ENCODE measurements around the gene PIK3R6.

The PIK3R6 gene

DNA sequence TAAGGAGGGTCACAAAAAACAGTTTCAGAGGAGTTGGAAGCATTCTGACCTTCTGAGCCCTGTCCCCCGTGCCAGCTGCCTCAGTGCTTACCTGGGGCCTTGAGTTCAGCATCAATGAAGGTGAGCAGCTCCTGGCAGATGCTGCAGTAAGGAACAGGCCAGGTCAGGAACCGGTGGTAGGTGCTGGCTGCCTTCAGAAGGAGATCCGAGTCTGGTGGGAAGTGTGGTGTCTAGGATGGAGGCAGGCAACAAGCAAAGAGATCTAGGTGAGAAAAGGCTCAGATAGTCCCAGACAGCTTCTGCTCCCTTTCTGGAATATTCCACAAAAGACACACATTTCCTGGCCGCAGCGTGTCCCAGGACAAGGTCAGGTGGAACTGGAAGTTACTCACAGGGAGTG is 37.2 kb upstream of the PIK3R6 start:
- DNase-seq (ENCODE audit: insufficient read length, low spot score) (no peak), FAIRE-seq (no peak)
- TF ChIP-seq POLR2AphosphoS5 (IDR thresholded peaks at IDR 0.05; ENCODE audit: low read depth, low read length) = peak; percentile 29; the same call in 1 of the 2 replicates
- no peak for TF ChIP-seq POU2F2 (IDR thresholded peaks at IDR 0.05; ENCODE audit: low read depth, low read length)
- no peak; the same call in 1 of the 2 replicates for TF ChIP-seq POLR2A (IDR thresholded peaks at IDR 0.05; ENCODE audit: low read depth, low read length)

DNA sequence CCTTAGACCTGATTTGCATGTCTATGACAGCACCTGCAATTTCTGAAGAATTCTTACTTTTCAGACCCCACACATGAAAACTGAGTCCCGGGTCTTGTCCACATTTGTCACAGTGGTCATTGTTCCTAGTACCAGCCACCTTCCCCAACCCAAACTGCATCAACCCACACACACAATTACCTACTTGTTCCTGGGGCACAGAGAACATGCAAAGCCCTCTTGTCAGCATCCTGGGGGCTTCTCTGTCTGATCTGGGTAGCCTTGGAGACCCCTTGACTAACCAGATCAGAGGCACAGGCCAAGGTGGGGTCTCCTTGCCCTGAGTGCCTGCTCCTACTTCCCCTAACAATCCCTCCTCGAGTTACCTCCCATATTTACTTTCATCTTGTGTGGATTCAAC is 36.7 kb upstream of the PIK3R6 start:
- DNase-seq (ENCODE audit: insufficient read length, low spot score) (no peak), FAIRE-seq (peak; percentile 85)
- TF ChIP-seq POU2F2 (IDR thresholded peaks at IDR 0.05; ENCODE audit: low read depth, low read length) = no peak
- TF ChIP-seq TAF1 (IDR thresholded peaks at IDR 0.05; ENCODE audit: low read depth, low read length) = no peak
- TF ChIP-seq SPI1 (IDR thresholded peaks at IDR 0.05; ENCODE audit: low read depth, low read length) = no peak

DNA sequence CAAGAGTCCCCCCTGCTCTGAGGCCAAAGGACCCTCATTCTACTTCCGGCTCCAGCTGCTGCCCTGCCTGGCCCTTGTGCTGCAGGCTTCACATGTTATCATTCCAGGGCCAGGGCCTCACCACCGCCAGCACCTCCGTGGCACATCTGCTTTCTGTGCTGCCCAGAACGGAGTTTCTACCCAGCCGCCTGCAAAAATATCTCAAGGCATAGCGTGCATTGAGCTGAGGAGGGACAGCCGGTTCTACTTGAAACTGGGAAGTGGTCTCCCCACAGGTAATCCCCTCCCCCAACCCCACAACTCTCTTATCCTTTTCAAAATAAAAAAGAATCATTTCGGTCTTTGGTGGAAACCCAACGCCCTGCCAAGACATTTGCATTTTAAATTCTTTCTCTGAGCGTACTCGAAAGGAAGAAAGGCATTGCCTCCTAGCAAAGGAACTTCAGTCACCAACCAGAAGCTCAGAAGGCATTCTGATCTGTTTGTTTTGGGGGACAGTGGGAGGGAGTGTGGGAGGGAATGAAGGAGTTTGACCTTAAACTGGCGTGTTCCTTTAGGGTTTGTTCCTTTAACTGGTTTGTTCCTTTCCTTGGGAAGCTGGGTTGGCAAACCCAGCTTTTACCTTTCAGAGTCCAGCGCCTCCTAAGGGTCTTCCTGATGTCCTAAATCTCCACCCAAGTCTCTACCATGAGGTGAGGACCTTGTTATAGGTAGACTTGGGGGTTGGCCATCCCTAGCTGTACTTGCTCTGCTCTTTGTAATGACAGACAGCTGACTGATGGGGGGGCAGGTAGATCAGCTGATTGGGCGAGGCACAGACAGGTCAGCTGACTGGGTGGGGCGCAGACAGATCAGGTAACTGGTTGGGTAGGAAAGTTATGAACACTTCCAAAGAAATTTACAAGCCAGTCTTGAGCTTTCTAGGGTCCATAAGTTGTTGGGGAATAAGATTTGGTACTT is 33.4 kb upstream of the PIK3R6 start:
- TF ChIP-seq POU2F2 (IDR thresholded peaks at IDR 0.05; ENCODE audit: low read depth, low read length) = peak; percentile 92
- TF ChIP-seq TAF1 (IDR thresholded peaks at IDR 0.05; ENCODE audit: low read depth, low read length) = peak; percentile 22; the same call in 1 of the 2 replicates
- no peak for TF ChIP-seq PAX5 (IDR thresholded peaks at IDR 0.05; ENCODE audit: insufficient read depth, low read length, severe bottlenecking)
- no peak; the same call in 1 of the 2 replicates for TF ChIP-seq POLR2A (IDR thresholded peaks at IDR 0.05; ENCODE audit: low read depth, low read length)
- TF ChIP-seq POLR2AphosphoS5 (IDR thresholded peaks at IDR 0.05; ENCODE audit: low read depth, low read length) = peak; percentile 48; the same call in 1 of the 2 replicates
- TF ChIP-seq SPI1 (IDR thresholded peaks at IDR 0.05; ENCODE audit: low read depth, low read length) = peak; percentile 84
- DNase-seq (ENCODE audit: insufficient read length, low spot score) (no peak), FAIRE-seq (peak; percentile 95)

DNA sequence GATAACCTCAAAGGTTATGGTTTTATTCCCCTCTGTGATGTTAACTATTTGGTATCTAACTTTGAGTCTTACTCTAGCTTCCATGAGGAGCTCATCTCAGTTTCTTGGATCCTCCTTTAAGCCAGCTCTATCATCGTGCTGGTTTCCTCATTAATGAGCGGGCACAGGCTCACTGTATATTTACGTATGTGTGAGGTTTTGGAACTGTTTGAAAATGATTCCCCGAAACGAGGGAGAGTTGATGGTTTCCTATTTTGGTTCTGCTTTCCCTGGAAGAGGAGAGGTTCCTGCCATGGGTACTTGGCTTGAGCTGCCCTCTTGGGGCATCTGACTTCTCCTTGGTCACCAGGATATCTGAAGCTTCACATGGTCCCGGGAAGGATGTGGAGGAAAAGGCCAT is 32.7 kb upstream of the PIK3R6 start:
- FAIRE-seq (no peak), DNase-seq (ENCODE audit: insufficient read length, low spot score) (no peak)
- TF ChIP-seq PAX5 (IDR thresholded peaks at IDR 0.05; ENCODE audit: insufficient read depth, low read length, severe bottlenecking) (no peak), POLR2A (IDR thresholded peaks at IDR 0.05; ENCODE audit: low read depth, low read length) (no peak), POLR2AphosphoS5 (IDR thresholded peaks at IDR 0.05; ENCODE audit: low read depth, low read length) (no peak), POU2F2 (IDR thresholded peaks at IDR 0.05; ENCODE audit: low read depth, low read length) (no peak), TAF1 (IDR thresholded peaks at IDR 0.05; ENCODE audit: low read depth, low read length) (no peak)

DNA sequence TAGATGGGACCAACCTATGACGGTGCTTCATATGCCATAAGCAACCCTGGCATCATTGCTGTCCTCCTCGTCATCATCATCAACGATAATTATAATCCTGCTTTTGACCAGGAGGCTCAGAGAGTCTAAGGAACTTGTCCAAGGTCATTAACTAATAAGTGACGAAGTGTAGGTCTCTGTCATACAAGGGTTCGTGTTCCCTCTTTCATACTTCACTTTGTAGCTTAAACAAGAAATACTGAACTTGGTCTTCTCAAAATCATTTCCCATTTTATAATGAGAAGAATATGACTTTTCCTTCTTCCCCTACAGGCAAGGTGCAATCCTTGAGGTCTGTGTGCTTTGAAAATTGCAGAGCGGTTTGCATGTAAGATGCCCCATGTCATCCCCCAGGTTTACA is 31.2 kb upstream of the PIK3R6 start:
- TF ChIP-seq SPI1 (IDR thresholded peaks at IDR 0.05; ENCODE audit: low read depth, low read length) (no peak), POLR2AphosphoS5 (IDR thresholded peaks at IDR 0.05; ENCODE audit: low read depth, low read length) (no peak), TAF1 (IDR thresholded peaks at IDR 0.05; ENCODE audit: low read depth, low read length) (no peak), PAX5 (IDR thresholded peaks at IDR 0.05; ENCODE audit: insufficient read depth, low read length, severe bottlenecking) (no peak), POU2F2 (IDR thresholded peaks at IDR 0.05; ENCODE audit: low read depth, low read length) (no peak), POLR2A (IDR thresholded peaks at IDR 0.05; ENCODE audit: low read depth, low read length) (no peak)

DNA sequence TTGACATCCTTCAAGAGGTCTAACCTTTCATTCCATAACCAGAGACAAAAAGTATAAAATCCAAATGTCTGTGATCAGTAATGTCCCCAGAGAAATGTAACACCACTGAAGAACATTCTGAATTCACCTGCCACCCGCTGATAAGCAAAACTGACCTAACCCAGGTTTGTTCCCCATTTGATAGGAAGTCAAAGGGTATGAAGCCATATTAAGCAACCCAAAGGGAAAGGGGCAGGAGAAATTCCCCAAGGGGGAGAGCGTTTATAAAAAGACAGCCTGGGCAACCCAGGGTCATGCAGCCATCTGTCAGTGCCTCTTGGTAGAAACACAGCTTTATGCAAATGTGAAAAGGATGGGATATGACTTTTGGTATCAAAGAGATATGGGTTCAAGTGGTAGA is 30.7 kb upstream of the PIK3R6 start:
- TF ChIP-seq POU2F2 (IDR thresholded peaks at IDR 0.05; ENCODE audit: low read depth, low read length) (no peak), PAX5 (IDR thresholded peaks at IDR 0.05; ENCODE audit: insufficient read depth, low read length, severe bottlenecking) (no peak), POLR2A (IDR thresholded peaks at IDR 0.05; ENCODE audit: low read depth, low read length) (no peak), POLR2AphosphoS5 (IDR thresholded peaks at IDR 0.05; ENCODE audit: low read depth, low read length) (no peak), TAF1 (IDR thresholded peaks at IDR 0.05; ENCODE audit: low read depth, low read length) (no peak), SPI1 (IDR thresholded peaks at IDR 0.05; ENCODE audit: low read depth, low read length) (no peak)
- FAIRE-seq = peak; percentile 86

More for the DNA sequence above, 31.2 kb upstream of the PIK3R6 start:
- DNase-seq (ENCODE audit: insufficient read length, low spot score) (no peak), FAIRE-seq (no peak)

DNA sequence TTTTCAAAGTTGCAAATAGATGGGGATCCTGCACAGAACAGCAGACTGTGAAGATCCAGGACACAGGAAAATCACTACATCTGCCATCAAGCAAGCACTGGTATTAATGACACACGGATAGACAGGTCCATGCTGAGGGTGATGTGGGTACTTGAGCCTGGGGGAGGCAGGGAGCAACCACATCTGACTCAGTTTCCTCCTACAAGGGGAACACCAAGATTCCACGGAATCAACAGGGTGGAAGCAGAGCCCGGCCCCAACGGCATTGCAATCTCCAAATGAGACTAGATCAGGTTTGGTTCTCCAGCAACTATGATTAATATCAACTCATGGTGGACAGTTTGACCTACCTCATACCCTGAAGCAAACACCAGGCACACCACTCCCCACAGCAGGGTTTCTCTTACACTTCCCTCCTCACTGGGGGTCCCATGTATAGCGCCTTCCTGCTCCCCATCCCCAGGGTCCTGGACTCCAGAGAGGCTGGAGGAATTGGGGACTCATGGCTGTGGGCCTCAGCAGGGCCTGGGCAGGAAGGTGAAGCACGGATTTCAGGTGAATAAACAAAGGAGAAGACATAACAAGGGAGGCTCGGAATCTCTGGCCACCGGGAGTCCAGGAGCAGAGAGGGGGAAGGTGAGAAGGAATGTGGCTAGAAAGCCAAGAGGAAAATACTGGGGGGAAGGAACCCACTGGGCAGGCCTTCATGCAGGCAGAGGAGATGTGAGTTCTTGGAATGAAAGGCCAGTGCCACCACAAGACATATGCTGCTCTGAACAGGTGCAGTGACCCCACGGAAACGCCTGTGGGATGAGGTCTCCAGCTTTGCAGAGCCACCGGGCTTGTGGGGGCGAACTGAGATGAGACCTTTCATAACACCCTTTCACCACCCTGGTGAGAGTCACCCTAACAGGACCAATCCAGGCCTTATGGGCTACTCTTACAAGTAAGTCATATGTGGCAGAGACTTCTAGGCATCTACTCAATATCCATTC is 29.5 kb upstream of the PIK3R6 start:
- peak; percentile 38 for FAIRE-seq
- TF ChIP-seq PAX5 (IDR thresholded peaks at IDR 0.05; ENCODE audit: insufficient read depth, low read length, severe bottlenecking) (no peak), POU2F2 (IDR thresholded peaks at IDR 0.05; ENCODE audit: low read depth, low read length) (no peak), POLR2A (IDR thresholded peaks at IDR 0.05; ENCODE audit: low read depth, low read length) (no peak), POLR2AphosphoS5 (IDR thresholded peaks at IDR 0.05; ENCODE audit: low read depth, low read length) (no peak), SPI1 (IDR thresholded peaks at IDR 0.05; ENCODE audit: low read depth, low read length) (no peak)
- no peak for DNase-seq (ENCODE audit: insufficient read length, low spot score)

More for the DNA sequence above, 30.7 kb upstream of the PIK3R6 start:
- no peak for DNase-seq (ENCODE audit: insufficient read length, low spot score)

DNA sequence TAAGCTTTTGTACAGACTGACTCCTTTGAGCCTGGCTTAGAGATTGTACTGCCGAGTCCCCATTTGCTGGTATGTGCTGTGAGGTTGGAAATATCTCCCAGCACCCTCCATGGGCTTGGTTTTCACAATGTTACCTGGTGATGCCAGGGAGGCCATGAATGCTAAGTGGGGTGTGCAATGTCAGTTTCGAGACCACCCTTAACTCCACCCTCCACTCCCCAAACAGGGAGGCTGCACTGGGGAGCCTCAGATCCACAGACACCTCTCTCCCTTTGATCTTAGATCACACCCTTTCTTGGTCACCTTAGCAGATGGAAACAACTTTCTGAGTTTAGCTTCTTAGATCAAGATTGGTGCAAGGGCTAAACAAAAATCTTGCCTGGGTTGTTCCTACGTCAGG is 28.6 kb upstream of the PIK3R6 start:
- no peak for TF ChIP-seq POLR2AphosphoS5 (IDR thresholded peaks at IDR 0.05; ENCODE audit: low read depth, low read length)
- no peak for TF ChIP-seq SPI1 (IDR thresholded peaks at IDR 0.05; ENCODE audit: low read depth, low read length)
- no peak for TF ChIP-seq TAF1 (IDR thresholded peaks at IDR 0.05; ENCODE audit: low read depth, low read length)
- no peak for TF ChIP-seq POLR2A (IDR thresholded peaks at IDR 0.05; ENCODE audit: low read depth, low read length)
- no peak for TF ChIP-seq PAX5 (IDR thresholded peaks at IDR 0.05; ENCODE audit: insufficient read depth, low read length, severe bottlenecking)
- no peak for TF ChIP-seq POU2F2 (IDR thresholded peaks at IDR 0.05; ENCODE audit: low read depth, low read length)
- peak; percentile 61 for FAIRE-seq
- no peak for DNase-seq (ENCODE audit: insufficient read length, low spot score)

All from GM12891 (cell line).